ENCODE results near the gene STAC. TPM values are rescaled to one million over a fixed set of nuclear protein-coding genes. Genes with fewer than 3 reads are reported as not detected.
A peak's percentile ranks its signal among the peaks of the same experiment; 100 is the strongest.

Gene STAC
- total RNA-seq, 1 donor from 2014 or later = 0.08 TPM

DNA sequence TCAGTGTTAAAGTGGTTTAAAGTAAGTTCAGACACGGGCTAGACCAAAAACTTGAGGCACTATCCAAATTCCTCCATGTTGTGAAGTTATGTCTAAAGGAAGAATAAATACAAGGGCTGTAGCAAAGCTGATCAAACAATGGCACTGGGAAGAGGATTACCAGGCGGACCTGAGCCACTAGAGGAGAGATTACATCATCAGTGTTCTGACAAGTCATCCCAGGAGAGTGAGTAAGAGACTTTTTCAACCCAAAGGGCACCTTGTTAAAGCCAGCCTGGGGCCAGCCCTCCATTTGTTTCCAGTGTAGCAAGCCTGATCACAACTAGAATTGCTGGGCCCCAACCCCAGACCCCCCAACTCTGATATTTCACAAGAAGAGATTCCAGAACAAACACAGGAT, 217.1 kb downstream of the STAC start:
- ATAC-seq = peak; percentile 88

Data from esophagus mucosa (tissue), 1 donor.